Stimulated activated naive CD4-positive, alpha-beta T cell treated with Interleukin-2 at 50 U/mL for 16 hours (primary cell): ENCODE results near the gene ATP1A4.
"Not testable (repeated sequence)": the region's sequence is repeated elsewhere in the genome, so short reads cannot be mapped to it uniquely, and the experiment has no call there.

Experiments
- DNase-seq: peaks from one replicate; lab custom pipeline; 2025; lab: John Stamatoyannopoulos, UW

Gene ATP1A4

GRCh38 chr1:160151303-160151702 lies at the start of gene ATP1A4:
Gene ATP1A4 (plus strand): TSS chr1:160151603. CDS start chr1:160152041, 438 bp downstream.
- no peak for DNase-seq

GRCh38 chr1:160101717-160102522 lies 49.5 kb upstream of the ATP1A4 start:
- no peak for DNase-seq

GRCh38 chr1:160103658-160104408 lies 47.6 kb upstream of the ATP1A4 start:
- DNase-seq = no peak

GRCh38 chr1:160104486-160104885 lies 46.9 kb upstream of the ATP1A4 start:
- DNase-seq = no peak

GRCh38 chr1:160105155-160105554 lies 46.2 kb upstream of the ATP1A4 start:
- no peak for DNase-seq

- no peak for DNase-seq
Observed at GRCh38 chr1:160107512-160107911, 43.9 kb upstream of the ATP1A4 start.

GRCh38 chr1:160108888-160109662 lies 42.3 kb upstream of the ATP1A4 start:
- DNase-seq = peak; percentile 26

- DNase-seq = no peak
Observed at GRCh38 chr1:160109686-160110085, 41.7 kb upstream of the ATP1A4 start.

GRCh38 chr1:160111462-160111861 lies 39.9 kb upstream of the ATP1A4 start:
- not testable (repeated sequence) for DNase-seq

- no peak for DNase-seq
Observed at GRCh38 chr1:160112357-160112756, 39.0 kb upstream of the ATP1A4 start.

GRCh38 chr1:160113407-160113806 lies 38.0 kb upstream of the ATP1A4 start:
- no peak for DNase-seq

- no peak for DNase-seq
Observed at GRCh38 chr1:160114085-160114484, 37.3 kb upstream of the ATP1A4 start.

GRCh38 chr1:160115545-160116282 lies 35.7 kb upstream of the ATP1A4 start, which contains the start of gene ATP1A2:
Gene ATP1A2 (plus strand): TSS chr1:160115759. CDS start chr1:160115862, 103 bp downstream.
- no peak for DNase-seq

GRCh38 chr1:160116283-160117147 lies 34.9 kb upstream of the ATP1A4 start:
- DNase-seq = no peak

- DNase-seq = no peak
Observed at GRCh38 chr1:160117300-160117699, 34.1 kb upstream of the ATP1A4 start.

- DNase-seq = no peak
Observed at GRCh38 chr1:160117709-160118183, 33.7 kb upstream of the ATP1A4 start.

- no peak for DNase-seq
Observed at GRCh38 chr1:160118928-160119327, 32.5 kb upstream of the ATP1A4 start.

GRCh38 chr1:160120797-160121196 lies 30.6 kb upstream of the ATP1A4 start:
- no peak for DNase-seq

- DNase-seq = no peak
Observed at GRCh38 chr1:160121388-160121787, 30.0 kb upstream of the ATP1A4 start.

- DNase-seq = no peak
Observed at GRCh38 chr1:160122978-160123495, 28.4 kb upstream of the ATP1A4 start.
